SH-SY5Y (cell line): Measurements from ENCODE around the gene MED13L.

Source experiments
- GATA2 ChIP-seq: IDR thresholded peaks from 2 replicates; pipeline ENCODE4 v1.6.1; 2011; ENCODE audit warnings: mild to moderate bottlenecking, low read depth, low read length
- GATA3 ChIP-seq: IDR thresholded peaks from 2 replicates; pipeline ENCODE4 v1.6.1; 2011; ENCODE audit warnings: low read depth, mild to moderate bottlenecking, low read length, moderate library complexity

- TF ChIP-seq GATA3 (no peak), GATA2 (no peak)
Measured at GRCh38 chr12:116161588-116161987, 115.9 kb downstream of the MED13L start.
